Mononuclear cell (primary cell): Measurements from ENCODE around the gene GRPEL1. TPM values are rescaled to one million over a fixed set of nuclear protein-coding genes. Genes with fewer than 3 reads are reported as not detected.

Source experiments
- H3K27me3 ChIP-seq: 2 replicates; pipeline ENCODE4 v1.6.0; 2011; ENCODE audit warnings: low read length, control low read depth; ENCODE audit not compliant: insufficient read depth
- H3K4me1 ChIP-seq: 2 replicates; pipeline ENCODE4 v1.5.1; 2011; ENCODE audit warnings: mild to moderate bottlenecking, low read length, control low read depth; ENCODE audit not compliant: insufficient read depth
- H3K4me3 ChIP-seq: 2 replicates; pipeline ENCODE4 v1.5.1; 2011; ENCODE audit warnings: mild to moderate bottlenecking, low read length, moderate library complexity
- H3K9me3 ChIP-seq: 2 replicates; pipeline ENCODE4 v1.5.1; 2011; ENCODE audit warnings: low read depth, mild to moderate bottlenecking, control low read depth, low read length
- total RNA-seq: library from RNA; depleted of rRNA; stranded (reverse); fragments of >200 nt; gene quantifications from one replicate; pipeline ENCODE4 v1.2.3, GENCODE V29; 2012

Gene GRPEL1
- total RNA-seq, 1 donor = 50.5 TPM

DNA sequence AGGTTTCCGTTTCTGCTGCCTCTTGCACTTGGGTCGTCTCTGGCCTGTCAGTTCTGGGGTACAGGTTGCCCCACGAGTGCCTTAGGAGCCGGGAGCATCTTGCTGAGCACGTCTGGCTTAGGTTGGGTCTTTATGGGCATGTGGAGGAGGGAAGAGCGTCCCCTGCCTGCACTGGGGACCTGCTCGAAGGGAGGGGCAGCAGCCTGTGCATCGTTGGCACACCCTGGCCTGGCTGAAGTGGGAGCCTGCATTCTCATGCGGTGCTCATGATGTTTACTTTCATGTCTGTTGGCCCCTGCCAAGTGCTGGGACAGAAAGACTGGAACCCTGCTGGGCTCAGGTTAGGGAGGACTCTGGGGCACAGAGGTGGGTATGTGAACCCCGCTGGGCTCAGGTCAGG lies 48.5 kb downstream of the GRPEL1 start:
- Histone ChIP-seq H3K4me3 (no peak overlapping the region), H3K4me1 (no peaks in the 10 kb centered on the region), H3K9me3 (no peaks in the 10 kb centered on the region), H3K27me3 (no peaks in the 10 kb centered on the region)

DNA sequence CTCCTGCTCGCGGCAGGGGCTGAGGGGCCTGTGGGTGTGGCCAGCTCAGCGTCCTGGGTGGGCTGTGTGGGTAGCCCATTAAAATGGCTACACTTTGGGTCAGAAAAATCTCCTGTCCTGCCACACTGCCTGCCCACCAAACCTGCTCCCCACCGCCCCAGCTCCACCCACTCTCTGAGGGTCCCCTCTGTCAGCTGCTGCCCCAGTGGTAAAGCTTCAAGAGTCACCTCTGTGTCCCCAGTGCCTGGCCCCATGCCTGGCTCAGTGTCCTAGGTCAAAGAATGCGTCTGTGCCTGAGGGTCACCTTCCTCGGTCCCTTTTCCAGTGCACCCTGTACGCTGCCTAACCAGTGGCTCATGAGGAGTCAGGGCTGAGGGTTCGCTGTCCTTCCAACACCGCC lies 49.6 kb downstream of the GRPEL1 start:
- H3K4me1 ChIP-seq = no peaks in the 10 kb centered on the region
- no peaks in the 10 kb centered on the region for H3K27me3 ChIP-seq
- no peaks in the 10 kb centered on the region for H3K9me3 ChIP-seq
- H3K4me3 ChIP-seq = no peak overlapping the region

DNA sequence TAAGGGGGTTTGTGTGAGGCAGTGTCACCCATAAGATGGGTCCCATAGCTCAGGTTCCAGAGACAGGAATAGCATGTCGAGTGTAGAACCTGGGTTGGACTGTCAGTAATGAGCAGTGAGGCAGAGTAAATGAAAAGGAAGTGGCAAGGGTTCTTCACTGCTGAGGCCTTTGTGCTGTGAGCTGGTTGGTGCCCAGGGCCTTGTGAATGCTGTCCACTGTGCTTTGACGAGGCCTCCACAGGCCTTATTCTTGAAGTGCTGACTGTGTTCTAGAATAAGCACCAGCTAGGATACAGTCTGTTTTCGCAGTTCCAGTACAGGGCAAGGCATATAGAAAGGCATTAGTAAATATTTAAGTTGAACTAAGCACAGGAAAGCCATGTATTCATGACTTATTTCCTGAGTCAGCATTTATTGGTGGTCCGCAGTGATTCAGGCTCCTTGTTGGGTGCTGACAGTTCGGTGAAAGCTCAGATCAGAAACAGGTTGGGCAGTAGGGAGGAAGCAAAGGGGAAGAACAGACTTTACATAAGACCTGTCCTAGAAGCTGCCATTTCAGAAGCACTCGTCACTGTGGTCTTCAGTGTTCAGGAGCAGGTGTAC lies 50.3 kb downstream of the GRPEL1 start:
- H3K4me1 ChIP-seq = no peaks in the 10 kb centered on the region
- H3K27me3 ChIP-seq = no peaks in the 10 kb centered on the region

DNA sequence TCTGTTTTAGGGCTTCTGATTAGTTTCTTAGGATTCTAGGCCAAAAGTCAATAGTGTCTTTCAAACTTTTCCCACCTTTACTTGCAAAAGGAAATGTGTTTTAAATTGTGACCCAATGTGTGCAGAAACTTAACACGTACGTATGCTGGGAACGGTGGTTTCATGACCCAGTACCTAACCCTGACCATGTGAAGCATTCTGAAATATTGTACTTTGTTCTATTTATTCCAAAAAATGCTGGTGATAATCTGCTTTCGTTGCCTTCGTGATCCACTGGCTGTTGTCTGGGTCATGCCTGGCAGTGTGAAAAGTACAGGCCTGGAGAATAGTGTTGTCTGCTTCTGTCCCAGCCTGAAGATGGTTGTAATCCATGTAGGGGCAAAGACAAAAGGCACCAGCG lies 51.4 kb downstream of the GRPEL1 start:
- H3K4me1 ChIP-seq = no peaks in the 10 kb centered on the region
- no peaks in the 10 kb centered on the region for H3K27me3 ChIP-seq
- H3K4me3 ChIP-seq = no peak overlapping the region
- H3K9me3 ChIP-seq = no peaks in the 10 kb centered on the region

More for the DNA sequence above, 50.3 kb downstream of the GRPEL1 start:
- Histone ChIP-seq H3K4me3 (no peak overlapping the region), H3K9me3 (no peaks in the 10 kb centered on the region)

DNA sequence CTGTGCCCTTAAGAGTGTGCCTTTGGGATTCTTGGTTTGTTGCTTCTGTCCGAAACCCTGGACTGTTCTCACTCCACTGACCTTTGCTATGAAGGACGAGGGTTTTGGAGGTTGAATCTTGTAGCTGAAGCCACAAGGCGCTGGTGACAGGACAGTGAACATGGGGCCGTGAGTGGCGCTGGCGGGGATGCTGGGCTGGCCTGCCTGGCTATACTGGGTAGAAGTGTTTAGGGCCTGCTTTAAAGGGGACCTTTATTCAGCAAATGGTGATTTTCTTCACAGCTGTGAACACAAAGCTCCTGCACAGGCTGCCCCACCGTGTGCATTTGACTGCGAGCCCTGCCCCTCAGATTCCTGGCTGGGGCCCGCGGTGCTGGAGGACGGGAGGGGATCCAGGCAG lies 51.8 kb downstream of the GRPEL1 start:
- H3K9me3 ChIP-seq = no peaks in the 10 kb centered on the region
- no peaks in the 10 kb centered on the region for H3K27me3 ChIP-seq
- H3K4me3 ChIP-seq = no peak overlapping the region
- H3K4me1 ChIP-seq = no peaks in the 10 kb centered on the region

DNA sequence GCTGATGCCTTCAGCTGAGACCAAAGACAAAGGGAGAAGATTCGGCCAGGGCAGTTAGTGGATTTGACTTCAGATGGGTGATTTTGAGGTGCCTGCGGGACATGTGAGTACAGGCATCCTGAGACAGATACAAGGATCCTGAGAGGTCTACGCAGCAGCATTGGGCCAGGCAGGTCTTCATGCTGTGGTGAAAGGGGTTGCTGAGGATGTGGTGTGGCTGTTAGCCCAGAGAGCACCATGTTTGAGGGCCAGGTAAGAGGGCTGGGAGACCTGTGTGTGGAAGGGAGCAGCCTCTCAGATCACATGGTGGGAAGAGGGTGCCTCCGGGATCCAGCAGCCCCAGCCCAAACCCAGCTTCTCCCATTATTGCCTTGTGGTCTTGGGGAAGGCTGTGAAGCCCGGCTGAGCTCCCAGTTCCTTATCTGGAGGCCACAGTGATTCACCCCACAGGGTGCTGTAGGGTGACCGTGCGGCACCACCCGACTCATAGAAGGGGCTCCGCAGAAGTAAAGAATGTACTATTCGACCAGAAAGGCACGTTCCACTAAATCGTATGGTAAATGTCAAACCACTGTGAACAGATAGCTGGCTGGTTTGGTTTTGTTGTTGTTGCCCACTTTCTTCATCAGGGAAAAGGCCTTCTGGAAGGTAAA lies 52.4 kb downstream of the GRPEL1 start:
- Histone ChIP-seq H3K4me3 (no peak overlapping the region), H3K4me1 (no peaks in the 10 kb centered on the region), H3K27me3 (no peaks in the 10 kb centered on the region), H3K9me3 (no peaks in the 10 kb centered on the region)

DNA sequence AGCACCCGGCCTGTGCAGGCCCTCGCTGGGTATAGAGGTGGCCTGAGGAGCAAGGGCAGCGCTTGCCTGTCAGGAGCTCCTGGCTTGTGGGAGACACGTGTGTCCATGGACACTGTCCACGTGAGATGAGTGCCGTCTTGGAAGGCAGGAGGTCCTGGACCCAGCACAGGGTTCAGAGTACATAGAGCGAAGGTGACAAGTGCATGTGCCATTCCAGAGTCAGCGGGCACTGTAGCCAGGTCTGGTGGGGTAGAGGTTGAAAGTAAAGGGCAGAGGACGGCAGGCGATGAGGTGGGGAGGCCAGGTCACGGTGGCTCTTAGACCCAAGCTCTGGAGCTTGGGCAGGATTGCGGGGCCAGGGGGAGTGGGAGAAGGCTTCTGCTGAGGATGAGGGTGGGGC lies 53.0 kb downstream of the GRPEL1 start:
- H3K4me3 ChIP-seq = no peak overlapping the region
- no peaks in the 10 kb centered on the region for H3K27me3 ChIP-seq
- H3K9me3 ChIP-seq = no peaks in the 10 kb centered on the region

DNA sequence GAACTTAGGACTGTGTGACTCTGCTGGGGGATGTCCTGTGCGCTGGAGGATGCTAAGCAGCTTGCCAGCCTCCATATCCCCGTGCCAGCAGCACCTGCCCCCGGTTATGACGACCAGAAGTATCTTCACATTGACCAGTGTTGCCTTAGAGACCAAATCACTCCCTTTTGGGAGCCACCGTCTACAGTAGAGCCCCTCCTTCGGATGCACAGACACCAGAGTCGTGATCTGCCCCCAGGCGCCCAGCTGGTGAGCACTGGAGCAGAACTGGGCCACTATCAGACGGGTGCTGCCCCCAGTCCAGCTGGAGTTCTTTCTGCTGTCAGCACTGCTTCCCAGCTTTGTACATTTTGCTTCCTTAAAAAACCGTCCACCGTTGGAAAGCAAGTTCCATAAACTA lies 54.7 kb downstream of the GRPEL1 start:
- H3K4me3 ChIP-seq = no peak overlapping the region
- no peaks in the 10 kb centered on the region for H3K27me3 ChIP-seq
- H3K9me3 ChIP-seq = no peaks in the 10 kb centered on the region
- no peaks in the 10 kb centered on the region for H3K4me1 ChIP-seq

More for the DNA sequence above, 53.0 kb downstream of the GRPEL1 start:
- H3K4me1 ChIP-seq = no peaks in the 10 kb centered on the region

DNA sequence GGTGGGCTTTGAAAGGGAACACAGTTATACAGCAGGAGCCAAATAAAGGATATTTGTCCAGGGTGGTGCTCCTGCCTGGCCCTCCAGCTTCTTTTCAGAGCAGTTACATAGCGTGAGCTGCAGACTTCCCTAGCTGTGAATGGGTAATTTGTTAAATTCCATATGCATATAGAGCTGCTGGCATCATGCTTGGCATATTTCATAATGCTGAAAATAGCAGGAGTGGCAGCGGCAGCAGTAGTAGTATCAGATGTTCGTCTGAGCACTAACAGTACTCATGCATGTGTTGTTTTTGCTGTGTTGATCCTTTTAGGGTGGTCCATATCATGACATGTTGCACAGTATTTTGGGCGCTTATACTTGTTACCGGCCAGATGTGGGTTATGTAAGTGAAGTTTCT lies 58.3 kb downstream of the GRPEL1 start:
- no peaks in the 10 kb centered on the region for H3K9me3 ChIP-seq
- no peak overlapping the region for H3K4me3 ChIP-seq
- no peaks in the 10 kb centered on the region for H3K4me1 ChIP-seq
- no peaks in the 10 kb centered on the region for H3K27me3 ChIP-seq

Other genes starting within 250 kb of the GRPEL1 start
- gene TBC1D14, start 158.2 kb downstream of the GRPEL1 start, total RNA-seq = 35.4 TPM
- 37.5 TPM for gene TADA2B, start 24.7 kb downstream of the GRPEL1 start, total RNA-seq
- gene SORCS2, start 124.5 kb upstream of the GRPEL1 start, total RNA-seq = 0.10 TPM